H9 (cell line): ENCODE results near the gene ILK. TPM values are rescaled to one million over a fixed set of nuclear protein-coding genes. Genes with fewer than 3 reads are reported as not detected.
A peak's percentile ranks its signal among the peaks of the same experiment; 100 is the strongest.

ENCODE experiments used
- DNase-seq: peaks from one replicate; pipeline ENCODE4 v3.0.0-alpha.2; 2017
- H2AFZ ChIP-seq: one replicate; pipeline ENCODE4 v1.6.1; 2013; ENCODE audit warnings: mild to moderate bottlenecking, low read length, control low read depth, moderate library complexity
- H2AK5ac ChIP-seq: 2 replicates; pipeline ENCODE4 v1.6.1; 2013; ENCODE audit warnings: low read length, control low read depth, mixed read lengths; ENCODE audit not compliant: insufficient read length
- H2BK120ac ChIP-seq: one replicate; pipeline ENCODE4 v1.6.1; 2013; ENCODE audit warnings: low read depth, mild to moderate bottlenecking, low read length, control low read depth, inconsistent platforms; ENCODE audit not compliant: poor library complexity, severe bottlenecking
- H2BK12ac ChIP-seq: 2 replicates; pipeline ENCODE4 v1.6.1; 2013; ENCODE audit warnings: low read length, control low read depth, mixed read lengths, low read depth; ENCODE audit not compliant: insufficient read length
- H2BK15ac ChIP-seq: 2 replicates; pipeline ENCODE4 v1.6.1; 2013; ENCODE audit warnings: low read depth, low read length, control low read depth
- H2BK20ac ChIP-seq: one replicate; pipeline ENCODE4 v1.6.1; 2013; ENCODE audit warnings: low read depth, mild to moderate bottlenecking, low read length, control low read depth, inconsistent platforms; ENCODE audit not compliant: poor library complexity, severe bottlenecking
- H2BK5ac ChIP-seq: 2 replicates; pipeline ENCODE4 v1.6.1; 2013; ENCODE audit warnings: low read length, control low read depth, mixed read lengths; ENCODE audit not compliant: insufficient read length
- H3K14ac ChIP-seq: 2 replicates; pipeline ENCODE4 v1.6.1; 2013; ENCODE audit warnings: low read length, control low read depth; ENCODE audit not compliant: insufficient read depth
- H3K18ac ChIP-seq: 2 replicates; pipeline ENCODE4 v1.6.1; 2013; ENCODE audit warnings: low read depth, mild to moderate bottlenecking, mixed read lengths, low read length, control low read depth; ENCODE audit not compliant: insufficient read length
- H3K23ac ChIP-seq: 2 replicates; pipeline ENCODE4 v1.6.1; 2013; ENCODE audit warnings: low read length, control low read depth, mixed read lengths, low read depth; ENCODE audit not compliant: insufficient read length
- H3K23me2 ChIP-seq: 2 replicates; pipeline ENCODE4 v1.6.1; 2013; ENCODE audit warnings: low read depth, mild to moderate bottlenecking, mixed read lengths, low read length, control low read depth; ENCODE audit not compliant: insufficient read length, poor library complexity, severe bottlenecking
- H3K27ac ChIP-seq: 2 replicates; pipeline ENCODE4 v1.5.1; 2013; ENCODE audit warnings: low read length, control low read depth, mixed read lengths, low read depth; ENCODE audit not compliant: insufficient read length
- H3K27me3 ChIP-seq: 2 replicates; pipeline ENCODE4 v1.6.1; 2013; ENCODE audit warnings: low read length, control low read depth, inconsistent platforms; ENCODE audit not compliant: insufficient read depth
- H3K4ac ChIP-seq: 2 replicates; pipeline ENCODE4 v1.6.1; 2013; ENCODE audit warnings: low read depth, mild to moderate bottlenecking, control low read depth, inconsistent platforms, low read length, moderate library complexity
- H3K4me1 ChIP-seq: 2 replicates; pipeline ENCODE4 v1.6.1; 2013; ENCODE audit warnings: low read length, control low read depth, inconsistent platforms; ENCODE audit not compliant: insufficient read depth
- H3K4me2 ChIP-seq: 2 replicates; pipeline ENCODE4 v1.6.1; 2013; ENCODE audit warnings: low read length, control low read depth, mixed read lengths; ENCODE audit not compliant: insufficient read length, insufficient read depth
- H3K56ac ChIP-seq: 2 replicates; pipeline ENCODE4 v1.6.1; 2013; ENCODE audit warnings: low read depth, mild to moderate bottlenecking, mixed read lengths, low read length, control low read depth; ENCODE audit not compliant: insufficient read length
- H3K79me1 ChIP-seq: 2 replicates; pipeline ENCODE4 v1.6.1; 2013; ENCODE audit warnings: low read depth, mild to moderate bottlenecking, moderate library complexity, low read length, control low read depth, inconsistent platforms; ENCODE audit not compliant: insufficient read depth, poor library complexity, severe bottlenecking
- H3K79me2 ChIP-seq: 2 replicates; pipeline ENCODE4 v1.6.1; 2013; ENCODE audit warnings: low read length, control low read depth, inconsistent platforms; ENCODE audit not compliant: insufficient read depth
- H3K9ac ChIP-seq: 2 replicates; pipeline ENCODE4 v1.6.1; 2013; ENCODE audit warnings: low read length, control low read depth, mixed read lengths; ENCODE audit not compliant: insufficient read length; ENCODE audit errors: extremely low read depth
- H3K9me3 ChIP-seq: one replicate; pipeline ENCODE4 v1.6.1; 2013; ENCODE audit warnings: low read depth, low read length, inconsistent platforms; ENCODE audit not compliant: control insufficient read depth
- H3T11ph ChIP-seq: one replicate; pipeline ENCODE4 v1.6.1; 2013; ENCODE audit warnings: mild to moderate bottlenecking, low read length, control low read depth, inconsistent platforms
- H4K20me1 ChIP-seq: one replicate; pipeline ENCODE4 v1.6.1; 2013; ENCODE audit not compliant: control insufficient read depth, insufficient read length, insufficient read depth
- H4K5ac ChIP-seq: 2 replicates; pipeline ENCODE4 v1.6.1; 2013; ENCODE audit warnings: low read depth, mild to moderate bottlenecking, mixed read lengths, low read length, control low read depth; ENCODE audit not compliant: insufficient read length
- H4K8ac ChIP-seq: replicated peaks from 2 replicates; pipeline ENCODE4 v1.6.1; 2013; ENCODE audit warnings: low read length, control low read depth, mixed read lengths, low read depth; ENCODE audit not compliant: insufficient read length
- H4K91ac ChIP-seq: 2 replicates; pipeline ENCODE4 v1.6.1; 2013; ENCODE audit warnings: low read depth, mild to moderate bottlenecking, moderate library complexity, mixed read lengths, low read length, control low read depth; ENCODE audit not compliant: insufficient read length
- H3K27ac Mint-ChIP-seq, 3 experiments: 2 replicates in 2 of 3; 3 replicates in 1 of 3; pipeline ENCODE4 v1.8.0; 2020 to 2021; ENCODE audit warnings: mixed read lengths in 3 of 3, mild to moderate bottlenecking in 1 of 3, moderate library complexity in 1 of 3
- H3K27me3 Mint-ChIP-seq: 2 replicates; pipeline ENCODE4 v1.8.0; 2021; ENCODE audit warnings: low read depth, mild to moderate bottlenecking, moderate library complexity, mixed read lengths
- H3K36me3 Mint-ChIP-seq, 3 experiments: 2 replicates in 2 of 3; 3 replicates in 1 of 3; pipeline ENCODE4 v1.8.0; 2020 to 2021; ENCODE audit warnings: low read depth in 3 of 3, mixed read lengths in 3 of 3; ENCODE audit not compliant: insufficient read depth in 1 of 3
- H3K4me1 Mint-ChIP-seq, 2 experiments: 2 replicates each; pipeline ENCODE4 v1.8.0; 2020; ENCODE audit warnings: mixed read lengths in 2 of 2
- H3K4me3 Mint-ChIP-seq, 2 experiments: 2 replicates in 1 of 2; 3 replicates in 1 of 2; pipeline ENCODE4 v1.8.0; 2020 to 2021; ENCODE audit warnings: mild to moderate bottlenecking in 2 of 2, mixed read lengths in 2 of 2, moderate library complexity in 1 of 2
- H3K9me3 Mint-ChIP-seq, 2 experiments: 2 replicates in 1 of 2; 3 replicates in 1 of 2; pipeline ENCODE4 v1.8.0; 2020; ENCODE audit warnings: mild to moderate bottlenecking in 2 of 2, mixed read lengths in 2 of 2, moderate library complexity in 1 of 2
- CTCF ChIP-seq: fragments of 200-600 bp; sonication (generic); conservative IDR thresholded peaks from 3 replicates; pipeline ENCODE4 v1.8.0; 2021; ENCODE audit warnings: antibody characterized with exemption, mild to moderate bottlenecking
- WGBS: extraction: QIAGEN DNeasy Blood & Tissue Kit; methylation state at CpG from one replicate; pipeline ENCODE4 v1.1.7; 2013; ENCODE audit warnings: missing lambda C conversion rate, low lambda C conversion rate, mixed read lengths; ENCODE audit not compliant: insufficient read length; ENCODE audit errors: extremely low coverage; 5-methylcytosine and 5-hydroxymethylcytosine counted together
- total RNA-seq: library from RNA; stranded (reverse); gene quantifications from 2 replicates; pipeline ENCODE4 v1.2.1, GENCODE V29; 2021

Gene ILK
- total RNA-seq, 1 experiment from 2014 or later, result 100 TPM

- Histone ChIP-seq H3K79me2 (peaks cover 7% of the 10 kb centered on the region; the same call in 1 of the 2 replicates), H2BK12ac (no peak overlapping the region), H2BK20ac (no peak overlapping the region), H2BK5ac (no peak overlapping the region), H3K18ac (no peak overlapping the region), H4K91ac (no peak overlapping the region), H3K4ac (no peak overlapping the region), H3K4me1 (peaks cover 3% of the 10 kb centered on the region; the same call in 1 of the 2 replicates), H2AFZ (no peak overlapping the region), H2AK5ac (no peak overlapping the region), H3K14ac (no peak overlapping the region), H4K8ac (no peak overlapping the region), H3K23me2 (peaks cover 15% of the 10 kb centered on the region), H3T11ph (no peak overlapping the region), H4K20me1 (no peaks in the 10 kb centered on the region), H3K9ac (peak overlapping the region; percentile 5), H2BK15ac (no peak overlapping the region), H3K9me3 (no peaks in the 10 kb centered on the region), H4K5ac (no peak overlapping the region), H3K4me2 (peak overlapping the region; percentile 88), H3K23ac (no peak overlapping the region), H3K27ac (no peak overlapping the region), H3K56ac (no peak overlapping the region), H2BK120ac (no peak overlapping the region), H3K27me3 (no peaks in the 10 kb centered on the region), H3K79me1 (no peaks in the 10 kb centered on the region)
- TF ChIP-seq CTCF, result no peak
- DNase-seq, result no peak
- no CpG with 5 or more reads among the region's 3 CpGs for WGBS
- Mint-ChIP-seq H3K27ac (no peak overlapping the region), H3K4me1 (peaks cover 15 to 16% of the 10 kb centered on the region in 2 experiments), H3K9me3 (no peaks in the 10 kb centered on the region), H3K27me3 (no peaks in the 10 kb centered on the region; the same call in 1 of the 2 replicates), H3K4me3 (no peak overlapping the region), H3K36me3 (peaks cover 21 to 49% (median 39%) of the 10 kb centered on the region in 3 experiments; a peak in 6 of 7 replicates)
Observed at GRCh38 chr11:6604790-6605189, 1.2 kb downstream of the ILK start.
